Measurements from ENCODE around the gene TCAP.

GRCh38 chr17:39639043-39639442 lies 26.1 kb upstream of the TCAP start:
- no peak for TF ChIP-seq EZH2 (IDR thresholded peaks at IDR 0.05; ENCODE audit: low read length, missing control alignments)
- TF ChIP-seq, protein P1, sequence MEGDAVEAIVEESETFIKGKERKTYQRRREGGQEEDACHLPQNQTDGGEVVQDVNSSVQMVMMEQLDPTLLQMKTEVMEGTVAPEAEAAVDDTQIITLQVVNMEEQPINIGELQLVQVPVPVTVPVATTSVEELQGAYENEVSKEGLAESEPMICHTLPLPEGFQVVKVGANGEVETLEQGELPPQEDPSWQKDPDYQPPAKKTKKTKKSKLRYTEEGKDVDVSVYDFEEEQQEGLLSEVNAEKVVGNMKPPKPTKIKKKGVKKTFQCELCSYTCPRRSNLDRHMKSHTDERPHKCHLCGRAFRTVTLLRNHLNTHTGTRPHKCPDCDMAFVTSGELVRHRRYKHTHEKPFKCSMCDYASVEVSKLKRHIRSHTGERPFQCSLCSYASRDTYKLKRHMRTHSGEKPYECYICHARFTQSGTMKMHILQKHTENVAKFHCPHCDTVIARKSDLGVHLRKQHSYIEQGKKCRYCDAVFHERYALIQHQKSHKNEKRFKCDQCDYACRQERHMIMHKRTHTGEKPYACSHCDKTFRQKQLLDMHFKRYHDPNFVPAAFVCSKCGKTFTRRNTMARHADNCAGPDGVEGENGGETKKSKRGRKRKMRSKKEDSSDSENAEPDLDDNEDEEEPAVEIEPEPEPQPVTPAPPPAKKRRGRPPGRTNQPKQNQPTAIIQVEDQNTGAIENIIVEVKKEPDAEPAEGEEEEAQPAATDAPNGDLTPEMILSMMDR (conservative IDR thresholded peaks at IDR 0.05 in 1 of 2, IDR thresholded peaks at IDR 0.05 in 1 of 2; ENCODE audit: low read depth in 1 of 2, low read length in 2 of 2) = no peak

All from fibroblast of lung (primary cell).